GM10248 (cell line): ENCODE data around the gene LRRC45.

Experiments
- CTCF ChIA-PET: fragments of 300-600 bp; sonication (Branson Sonifier 250); formaldehyde crosslinking; extraction: SDS; loops from one replicate; lab custom pipeline; 2021; ENCODE audit warnings: antibody characterized with exemption; lab: Yijun Ruan, JAX
- POLR2A ChIA-PET: fragments of 350-650 bp; sonication (Branson Sonifier 250); formaldehyde crosslinking; extraction: SDS; loops from one replicate; lab custom pipeline; 2020; ENCODE audit warnings: antibody characterized with exemption; lab: Yijun Ruan, JAX
- DNase-seq: peaks from one replicate; pipeline ENCODE4 v3.0.0; 2012; ENCODE audit errors: extremely low spot score
- CTCF ChIP-seq: IDR thresholded peaks from 2 replicates; pipeline ENCODE4 v1.5.1; 2012; ENCODE audit warnings: mild to moderate bottlenecking, low read depth; ENCODE audit errors: extremely low read depth, missing control alignments, control extremely low read depth

Gene LRRC45

GRCh38 chr17:82059272-82060000 is 36.3 kb downstream of the LRRC45 start:
- no peak for TF ChIP-seq CTCF
- CTCF ChIA-PET: interaction anchor here (0.8 kb wide), 1 partner anchor 290 kb away, joined by 3 read pairs; no protein-coding TSS in a partner anchor
- POLR2A ChIA-PET: no interaction called here
- no peak for DNase-seq

- ChIA-PET CTCF (interaction anchor here (0.7 kb wide), 1 partner anchor 10 kb away, joined by 3 read pairs; no protein-coding TSS in a partner anchor), POLR2A (no interaction called here)
- no peak for TF ChIP-seq CTCF
- no peak for DNase-seq
Measured at GRCh38 chr17:82060001-82060380, 36.9 kb downstream of the LRRC45 start.

GRCh38 chr17:82060614-82061013 is 37.5 kb downstream of the LRRC45 start:
- DNase-seq: no peak
- POLR2A ChIA-PET: no interaction called here
- no peak for TF ChIP-seq CTCF
- CTCF ChIA-PET: interaction anchor here (0.7 kb wide), 1 partner anchor 11 kb away, joined by 3 read pairs; no protein-coding TSS in a partner anchor

GRCh38 chr17:82061047-82061925 is 38.2 kb downstream of the LRRC45 start:
- DNase-seq: no peak
- no peak for TF ChIP-seq CTCF
- ChIA-PET POLR2A (no interaction called here), CTCF (no interaction called here)

DNA sequence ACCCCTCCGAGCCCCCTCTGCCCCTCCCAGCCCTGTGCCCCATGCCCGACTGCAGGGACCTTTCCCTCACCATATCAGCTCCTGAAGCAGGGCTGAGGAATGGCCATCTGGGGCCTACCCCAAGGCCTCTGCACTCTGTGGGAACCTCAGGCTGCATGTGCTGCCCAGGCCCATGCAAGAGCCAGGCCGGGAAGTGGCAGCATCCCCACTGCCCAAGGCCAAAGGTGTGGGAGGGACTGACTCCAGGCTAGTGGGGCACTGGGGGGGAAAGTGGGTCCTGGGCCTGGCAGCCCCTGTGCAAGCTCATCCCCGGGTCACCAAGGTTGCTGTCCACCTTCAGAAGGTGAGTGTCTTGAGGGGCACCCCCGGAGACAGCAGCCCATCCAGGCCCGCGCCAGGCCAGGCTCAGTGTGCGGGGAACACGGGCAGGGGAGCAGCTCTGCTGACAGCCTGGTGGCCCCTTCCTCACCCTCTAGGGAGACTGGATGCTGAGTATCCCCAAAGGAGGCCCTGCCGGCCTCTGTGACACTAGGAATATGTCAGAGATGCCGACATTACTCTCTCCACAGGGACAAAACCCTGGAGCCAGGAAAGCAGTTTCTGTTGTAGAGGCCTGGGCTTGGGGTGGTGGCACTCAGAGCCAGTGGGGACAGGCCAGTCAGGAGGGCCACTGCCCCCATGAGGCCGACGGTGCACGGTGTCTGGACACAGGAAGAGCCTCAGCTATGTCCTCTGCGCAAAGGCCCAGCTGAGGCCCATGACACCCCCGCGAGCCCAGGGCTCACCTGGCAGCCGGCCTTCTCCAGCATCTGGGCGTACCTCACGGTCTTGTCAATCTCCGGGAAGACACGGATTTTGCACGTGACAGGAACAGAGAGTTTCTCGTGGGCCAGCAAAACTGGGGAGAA is 39.2 kb downstream of the LRRC45 start:
- DNase-seq: no peak
- POLR2A ChIA-PET: no interaction called here
- no peak for TF ChIP-seq CTCF
- CTCF ChIA-PET: no interaction called here

GRCh38 chr17:82062984-82063368 is 39.9 kb downstream of the LRRC45 start:
- no peak for TF ChIP-seq CTCF
- ChIA-PET POLR2A (no interaction called here), CTCF (interaction anchor here (1.1 kb wide), 1 partner anchor 42 kb away, joined by 3 read pairs; no protein-coding TSS in a partner anchor)
- no peak for DNase-seq
